ENCODE results near the gene WIPI1. TPM values are rescaled to one million over a fixed set of nuclear protein-coding genes. Genes with fewer than 3 reads are reported as not detected.

The WIPI1 gene
- total and polyA plus RNA-seq, 10 of the 15 experiments (the other 5 are each of a cell fraction or from before 2014, with no cell fraction given), result 6.5 to 44.5 (median 26.2) TPM

- TF ChIP-seq E4F1 (IDR thresholded peaks at IDR 0.05; ENCODE audit: borderline replicate concordance, partially characterized antibody) (no peak), RBBP5 (conservative IDR thresholded peaks at IDR 0.05) (no peak), IKZF1 (conservative IDR thresholded peaks at IDR 0.05) (0 out of 2 replicates have a peak, but pooled peaks have one; percentile 4), MTA2 (IDR thresholded peaks at IDR 0.05; ENCODE audit: low read depth) (no peak), TAF1 (IDR thresholded peaks at IDR 0.05; ENCODE audit: borderline replicate concordance, low read depth, low read length) (no peak), CEBPZ (IDR thresholded peaks at IDR 0.05; ENCODE audit: low read depth, low read length) (no peak), HSF1 (IDR thresholded peaks at IDR 0.05; ENCODE audit: low read depth, low read length) (no peak), PBX3 (IDR thresholded peaks at IDR 0.05; ENCODE audit: insufficient replicate concordance, low read depth, low read length) (no peak), CBX5 (IDR thresholded peaks at IDR 0.05; ENCODE audit: low read depth) (no peak), ATF3 (IDR thresholded peaks at IDR 0.05; ENCODE audit: borderline replicate concordance, extremely low read depth, low read depth, low read length) (no peak), DPF2 (IDR thresholded peaks at IDR 0.05) (0 out of 2 replicates have a peak, but pooled peaks have one; percentile 9), IRF5 (IDR thresholded peaks at IDR 0.05; ENCODE audit: borderline replicate concordance) (no peak), PAX8 (IDR thresholded peaks at IDR 0.05) (no peak), ASH2L (IDR thresholded peaks at IDR 0.05; ENCODE audit: borderline replicate concordance, low read depth) (no peak), SP1 (IDR thresholded peaks at IDR 0.05; ENCODE audit: low read depth, low read length) (no peak), IRF3 (IDR thresholded peaks at IDR 0.05) (no peak), CEBPB (IDR thresholded peaks at IDR 0.05; ENCODE audit: borderline replicate concordance in 1 of 2, low read depth in 2 of 2, low read length in 2 of 2) (0 out of 4 replicates have a peak, but pooled peaks of 1 of the 2 experiments have one; percentile 43), SRF (IDR thresholded peaks at IDR 0.05; ENCODE audit: low read depth in 2 of 2, low read length in 2 of 2) (no peak), ZNF384 (IDR thresholded peaks at IDR 0.05; ENCODE audit: borderline replicate concordance, low read depth, low read length) (no peak)
These were observed 3.4 kb upstream of the WIPI1 start (continued) for GRCh38 chr17:68460715-68461114.
